ENCODE measurements around the gene RPS15A.
"Not testable (repeated sequence)": the region's sequence is repeated elsewhere in the genome, so short reads cannot be mapped to it uniquely, and the experiment has no call there.

DNA sequence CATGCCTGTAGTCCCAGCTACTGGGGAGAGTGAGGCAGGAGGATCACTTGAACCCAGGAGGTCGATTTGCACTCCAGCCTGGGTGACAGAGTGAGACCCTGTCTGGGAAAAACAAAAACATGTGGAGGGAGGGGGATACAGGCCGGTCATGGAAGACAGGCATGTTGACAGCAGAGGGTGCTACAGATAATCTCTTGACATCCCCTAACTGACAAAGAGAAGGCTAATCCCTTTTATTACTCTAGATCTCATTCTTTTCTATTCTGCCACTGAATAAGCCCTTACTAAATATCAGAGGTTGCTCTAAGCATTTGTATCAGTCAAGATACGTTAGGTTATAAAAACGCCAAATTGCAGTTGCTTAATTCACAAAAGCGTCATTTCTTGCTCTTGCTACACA, 13.8 kb downstream of the RPS15A start:
- TF ChIP-seq CTCF (IDR thresholded peaks at IDR 0.05; ENCODE audit: insufficient read depth, low read length, poor library complexity, severe bottlenecking); EZH2phosphoT487 (conservative IDR thresholded peaks at IDR 0.05; ENCODE audit: low read length): not testable (repeated sequence)
